Stimulated activated CD4-positive, alpha-beta T cell treated with anti-CD3 and anti-CD28 coated beads, Interleukin-4, amount 100 ng/mL, for 24 hours (primary cell): ENCODE measurements around the gene GRID1.
"Not testable (repeated sequence)": the region's sequence is repeated elsewhere in the genome, so short reads cannot be mapped to it uniquely, and the experiment has no call there.

Source experiments
- DNase-seq: peaks from one replicate; pipeline ENCODE4 v3.0.0-alpha.2; 2020

The GRID1 gene

GRCh38 chr10:86124734-86125133 lies 241.9 kb downstream of the GRID1 start:
- DNase-seq, result no peak

GRCh38 chr10:86123715-86124114 lies 242.9 kb downstream of the GRID1 start:
- no peak for DNase-seq

- no peak for DNase-seq
Measured at GRCh38 chr10:86123304-86123703, 243.3 kb downstream of the GRID1 start.

- no peak for DNase-seq
Measured at GRCh38 chr10:86122646-86123045, 243.9 kb downstream of the GRID1 start.

GRCh38 chr10:86121200-86121599 lies 245.4 kb downstream of the GRID1 start:
- no peak for DNase-seq

GRCh38 chr10:86117051-86117450 lies 249.5 kb downstream of the GRID1 start:
- DNase-seq, result no peak

- DNase-seq, result no peak
Measured at GRCh38 chr10:86113983-86114382, 252.6 kb downstream of the GRID1 start.

GRCh38 chr10:86113501-86113900 lies 253.1 kb downstream of the GRID1 start:
- no peak for DNase-seq

- DNase-seq, result no peak
Measured at GRCh38 chr10:86113044-86113443, 253.6 kb downstream of the GRID1 start.

- no peak for DNase-seq
Measured at GRCh38 chr10:86111902-86112545, 254.6 kb downstream of the GRID1 start.

- DNase-seq, result no peak
Measured at GRCh38 chr10:86110156-86110786, 256.3 kb downstream of the GRID1 start.

GRCh38 chr10:86109421-86109820 lies 257.2 kb downstream of the GRID1 start:
- DNase-seq, result no peak

GRCh38 chr10:86108696-86109095 lies 257.9 kb downstream of the GRID1 start:
- DNase-seq, result no peak

- not testable (repeated sequence) for DNase-seq
Measured at GRCh38 chr10:86107611-86108310, 258.8 kb downstream of the GRID1 start.

GRCh38 chr10:86107131-86107530 lies 259.5 kb downstream of the GRID1 start:
- DNase-seq, result no peak

- no peak for DNase-seq
Measured at GRCh38 chr10:86106616-86107015, 260.0 kb downstream of the GRID1 start.

- no peak for DNase-seq
Measured at GRCh38 chr10:86105640-86106039, 261.0 kb downstream of the GRID1 start.

- no peak for DNase-seq
Measured at GRCh38 chr10:86105181-86105580, 261.4 kb downstream of the GRID1 start.

- no peak for DNase-seq
Measured at GRCh38 chr10:86104611-86105145, 261.9 kb downstream of the GRID1 start.

GRCh38 chr10:86104156-86104555 lies 262.4 kb downstream of the GRID1 start:
- DNase-seq, result no peak

GRCh38 chr10:86103391-86104101 lies 263.0 kb downstream of the GRID1 start:
- DNase-seq, result no peak

- DNase-seq, result no peak
Measured at GRCh38 chr10:86102451-86102850, 264.1 kb downstream of the GRID1 start.

- DNase-seq, result no peak
Measured at GRCh38 chr10:86102031-86102430, 264.6 kb downstream of the GRID1 start.
